Small intestine (tissue), 7 donors: ENCODE results near the gene MYBBP1A. TPM values are rescaled to one million over a fixed set of nuclear protein-coding genes. Genes with fewer than 3 reads are reported as not detected.
A peak's percentile ranks its signal among the peaks of the same experiment; 100 is the strongest.

Experiments used
- DNase-seq, 2 donors: peaks; one replicate each; pipeline versions ENCODE4 v3.0.0 to v3.0.0-alpha.2; 2013
- FAIRE-seq: peaks from 2 replicates; lab custom pipeline; 2012; peaks lifted over from hg19 to GRCh38; lab: Jason Lieb, UNC
- H3K27ac ChIP-seq, 3 donors: one replicate each; pipeline ENCODE4 v1.5.1; 2013; ENCODE audit warnings: low read length in 2 of 3, mild to moderate bottlenecking in 2 of 3, control low read depth in 1 of 3, inconsistent platforms in 1 of 3, low read depth in 1 of 3, moderate library complexity in 1 of 3
- H3K27me3 ChIP-seq, 3 donors: one replicate each; pipeline ENCODE4 v1.6.1; 2013; ENCODE audit warnings: low read length in 3 of 3, inconsistent platforms in 1 of 3; ENCODE audit not compliant: control insufficient read depth in 3 of 3, insufficient read depth in 3 of 3
- H3K36me3 ChIP-seq, 3 donors: one replicate each; pipeline ENCODE4 v1.6.1; 2013; ENCODE audit warnings: low read length in 3 of 3, inconsistent platforms in 1 of 3, low read depth in 1 of 3, mild to moderate bottlenecking in 1 of 3, moderate library complexity in 1 of 3; ENCODE audit not compliant: control insufficient read depth in 3 of 3, insufficient read depth in 2 of 3
- H3K4me1 ChIP-seq, 3 donors: one replicate each; pipeline ENCODE4 v1.6.1; 2013; ENCODE audit warnings: low read length in 2 of 3, inconsistent platforms in 1 of 3, low read depth in 1 of 3, mild to moderate bottlenecking in 1 of 3, moderate library complexity in 1 of 3; ENCODE audit not compliant: control insufficient read depth in 3 of 3, insufficient read depth in 2 of 3
- H3K4me3 ChIP-seq, 3 donors: one replicate each; pipeline ENCODE4 v1.5.1; 2013; ENCODE audit warnings: low read length in 3 of 3, control low read depth in 1 of 3, inconsistent platforms in 1 of 3, low read depth in 1 of 3, mild to moderate bottlenecking in 1 of 3, moderate library complexity in 1 of 3
- H3K9me3 ChIP-seq, 2 donors: one replicate each; pipeline ENCODE4 v1.6.1; 2013; ENCODE audit warnings: low read depth in 1 of 2, low read length in 1 of 2; ENCODE audit not compliant: control insufficient read depth in 2 of 2, insufficient read depth in 1 of 2
- WGBS, 3 donors: extraction: QIAGEN DNeasy Blood & Tissue Kit; methylation state at CpG; one replicate each; pipeline ENCODE4 v1.1.7; 2013; 5-methylcytosine and 5-hydroxymethylcytosine counted together
- polyA plus RNA-seq, 4 donors: library from polyadenylated mRNA; stranded (reverse) in 3 of 4; unstranded in 1 of 4; fragments of 200-250 nt in 3 of 4; fragments of 120-200 nt in 1 of 4; gene quantifications; one replicate each; pipeline versions ENCODE4 v1.2.1 to v1.2.3, GENCODE V29; 2013
- donor health status: healthy with polysubstance abuse.
- donor health status: control.
- donor health status: control.
- donor health status: Bipolar disorder and iron deficiency.
- donor health status: healthy.

Gene MYBBP1A
- polyA plus RNA-seq, 4 donors, result 15.0 to 43.5 (median 25.1) TPM

GRCh38 chr17:4542003-4542725 is 13.0 kb downstream of the MYBBP1A start:
- Histone ChIP-seq H3K4me3 (no peak overlapping the region), H3K27ac (no peak overlapping the region), H3K9me3 (no peaks in the 10 kb centered on the region), H3K36me3 (peaks cover 9 to 99% (median 23%) of the 10 kb centered on the region in 3 donors), H3K27me3 (no peaks in the 10 kb centered on the region), H3K4me1 (peaks cover 0 to 21% (median 2%) of the 10 kb centered on the region in 3 donors)
- WGBS, 3 donors, result 79 to 88% (median 87%) methylated on average over 14 of the region's 14 CpGs
- DNase-seq (no peak), FAIRE-seq (no peak)

- Histone ChIP-seq H3K4me1 (peaks cover 0 to 27% (median 2%) of the 10 kb centered on the region in 3 donors), H3K4me3 (no peak overlapping the region), H3K36me3 (peaks cover 5 to 99% (median 23%) of the 10 kb centered on the region in 3 donors), H3K9me3 (no peaks in the 10 kb centered on the region), H3K27ac (peak overlapping the region in 2 of 3 donors; percentile 16 to 84), H3K27me3 (no peaks in the 10 kb centered on the region)
- WGBS, 3 donors, result 69 to 73% (median 71%) methylated on average over 29 of the region's 29 CpGs
- FAIRE-seq, result no peak
- DNase-seq, result no peak
Observed at GRCh38 chr17:4541328-4542002, 13.7 kb downstream of the MYBBP1A start.

DNA sequence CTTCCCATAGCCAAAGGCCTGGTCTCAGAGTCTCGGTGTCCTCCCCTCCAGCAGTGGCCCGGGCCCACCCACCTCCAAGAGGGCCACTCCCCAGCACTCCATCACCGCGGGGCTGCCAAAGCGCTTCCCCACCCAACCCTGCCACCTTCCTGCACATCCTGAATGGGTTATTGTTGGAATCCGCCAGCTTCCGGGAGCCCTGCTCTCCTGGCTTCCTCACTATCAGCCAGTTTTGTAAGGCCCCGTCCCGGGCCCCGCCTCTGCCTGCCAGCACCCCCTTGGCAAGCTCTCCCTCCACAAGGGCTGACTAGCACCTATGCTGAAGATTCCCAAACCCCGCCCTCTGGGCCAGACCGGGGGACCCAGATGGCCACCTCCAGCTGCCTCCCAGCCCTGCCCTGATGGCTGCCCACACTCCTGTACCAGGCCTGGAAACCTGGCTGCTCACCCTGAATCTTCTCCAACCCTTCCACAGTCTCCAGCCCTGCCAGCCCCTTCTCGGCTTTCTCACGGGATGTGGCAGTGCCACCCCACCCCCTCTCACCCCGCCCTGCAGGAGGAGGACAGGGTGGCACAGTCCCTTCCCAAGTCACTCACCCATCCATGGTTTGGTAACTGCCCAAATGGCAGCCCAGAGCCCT is 14.4 kb downstream of the MYBBP1A start:
- no peak for DNase-seq
- Histone ChIP-seq H3K27ac (peak overlapping the region; percentile 16 to 84 (median 57)), H3K4me3 (no peak overlapping the region), H3K4me1 (peaks cover 0 to 34% (median 2%) of the 10 kb centered on the region in 3 donors), H3K36me3 (peaks cover 5 to 97% (median 23%) of the 10 kb centered on the region in 3 donors), H3K27me3 (no peaks in the 10 kb centered on the region), H3K9me3 (no peaks in the 10 kb centered on the region)
- 26 to 56% (median 42%) methylated on average over 15 of the region's 15 CpGs for WGBS, 3 donors
- no peak for FAIRE-seq

GRCh38 chr17:4540224-4540651 is 14.9 kb downstream of the MYBBP1A start:
- peak overlapping the region; percentile 16 to 84 (median 57) for H3K27ac ChIP-seq
- 44 to 59% (median 51%) methylated on average over 13 to 14 of the region's 14 CpGs for WGBS, 3 donors

DNA sequence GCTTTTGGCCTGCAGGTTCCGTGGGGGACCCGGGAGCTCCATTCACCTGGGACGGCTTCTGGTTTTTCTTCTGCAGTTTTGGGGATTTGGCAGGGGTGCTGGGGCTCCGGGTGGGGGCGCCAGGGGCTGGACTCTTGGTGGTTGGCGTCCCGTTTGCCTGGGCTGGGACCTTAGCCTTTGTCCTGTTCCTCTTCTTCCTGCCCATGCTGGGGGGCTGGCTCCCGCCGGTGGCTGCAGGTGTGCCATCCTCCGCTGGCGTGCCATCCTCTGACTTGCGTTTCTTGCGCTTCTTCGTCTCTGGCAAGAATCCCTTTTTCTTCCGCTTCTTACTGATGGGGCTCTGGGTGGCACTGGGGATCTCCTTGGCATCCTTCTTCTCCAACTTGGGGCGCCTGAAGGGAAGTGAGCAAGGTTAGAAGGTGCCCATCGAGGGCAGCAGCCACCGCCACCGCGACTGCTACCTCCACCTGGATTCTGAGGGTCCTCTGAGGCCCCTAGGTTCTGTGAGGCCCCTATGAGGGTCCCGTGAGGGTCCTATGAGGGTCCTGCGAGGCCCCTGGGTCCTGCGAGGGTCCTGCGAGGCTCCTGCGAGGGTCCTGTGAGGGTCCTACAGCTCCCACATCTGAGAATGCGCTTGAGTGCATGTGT is 15.5 kb downstream of the MYBBP1A start:
- no peaks in the 10 kb centered on the region for H3K9me3 ChIP-seq
- H3K36me3 ChIP-seq, result peaks cover 5 to 95% (median 16%) of the 10 kb centered on the region in 3 donors
- FAIRE-seq, result no peak
- no peaks in the 10 kb centered on the region for H3K27me3 ChIP-seq
- H3K27ac ChIP-seq, result peak overlapping the region in 1 of 3 donors; percentile 6
- no peak overlapping the region for H3K4me3 ChIP-seq
- no peak for DNase-seq
- 85 to 88% (median 88%) methylated on average over 26 of the region's 26 CpGs for WGBS, 3 donors
- peaks cover 0 to 37% (median 2%) of the 10 kb centered on the region in 3 donors for H3K4me1 ChIP-seq

More at GRCh38 chr17:4540224-4540651, 14.9 kb downstream of the MYBBP1A start:
- no peaks in the 10 kb centered on the region for H3K27me3 ChIP-seq
- DNase-seq (peak; percentile 76 to 87), FAIRE-seq (no peak)
- peaks cover 5 to 94% (median 19%) of the 10 kb centered on the region in 3 donors for H3K36me3 ChIP-seq
- H3K9me3 ChIP-seq, result no peaks in the 10 kb centered on the region
- no peak overlapping the region for H3K4me3 ChIP-seq
- peaks cover 0 to 35% (median 2%) of the 10 kb centered on the region in 3 donors for H3K4me1 ChIP-seq

DNA sequence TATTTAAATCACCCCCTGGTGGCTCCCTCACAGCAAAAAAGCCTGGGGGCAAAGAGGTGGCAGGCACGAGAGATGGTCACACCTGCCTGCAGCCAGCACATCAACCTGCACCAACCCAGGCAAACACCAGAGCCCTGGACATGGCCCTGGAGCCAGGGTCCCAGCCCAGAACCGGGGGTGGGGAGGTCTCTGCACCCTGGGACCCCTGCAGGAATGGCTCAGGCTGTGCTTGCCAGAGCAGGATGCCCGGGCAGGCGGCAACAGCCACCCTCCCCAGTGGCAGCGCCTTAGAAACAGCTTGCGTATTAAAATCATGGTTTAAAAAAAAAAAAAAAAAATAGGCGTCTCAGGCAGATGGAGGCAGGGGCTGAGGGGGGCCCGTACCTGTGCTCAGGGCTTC is 16.2 kb downstream of the MYBBP1A start:
- Histone ChIP-seq H3K36me3 (peaks cover 5 to 94% (median 16%) of the 10 kb centered on the region in 3 donors), H3K27ac (no peak overlapping the region), H3K4me3 (no peak overlapping the region), H3K4me1 (peaks cover 0 to 44% (median 2%) of the 10 kb centered on the region in 3 donors), H3K27me3 (no peaks in the 10 kb centered on the region), H3K9me3 (no peaks in the 10 kb centered on the region)
- DNase-seq (no peak), FAIRE-seq (no peak)
- 77 to 82% (median 80%) methylated on average over 7 to 8 of the region's 8 CpGs for WGBS, 3 donors

GRCh38 chr17:4538236-4539002 is 16.8 kb downstream of the MYBBP1A start:
- DNase-seq, result no peak
- Histone ChIP-seq H3K27ac (no peak overlapping the region), H3K4me1 (peaks cover 0 to 48% (median 2%) of the 10 kb centered on the region in 3 donors), H3K36me3 (peaks cover 5 to 94% (median 16%) of the 10 kb centered on the region in 3 donors), H3K9me3 (no peaks in the 10 kb centered on the region), H3K27me3 (no peaks in the 10 kb centered on the region), H3K4me3 (no peak overlapping the region)
- no peak for FAIRE-seq
- WGBS, 3 donors, result 66 to 83% (median 76%) methylated on average over 10 to 13 of the region's 13 CpGs
